Activated CD4-positive, alpha-beta T cell treated with anti-CD3 and anti-CD28 coated beads for 24 hours (primary cell): ENCODE results near the gene RARS1.

ENCODE experiments used
- DNase-seq, 2 donors: peaks; one replicate each; pipeline ENCODE4 v3.0.0-alpha.2; 2020; ENCODE audit warnings: low read depth in 2 of 2

Gene RARS1

DNA sequence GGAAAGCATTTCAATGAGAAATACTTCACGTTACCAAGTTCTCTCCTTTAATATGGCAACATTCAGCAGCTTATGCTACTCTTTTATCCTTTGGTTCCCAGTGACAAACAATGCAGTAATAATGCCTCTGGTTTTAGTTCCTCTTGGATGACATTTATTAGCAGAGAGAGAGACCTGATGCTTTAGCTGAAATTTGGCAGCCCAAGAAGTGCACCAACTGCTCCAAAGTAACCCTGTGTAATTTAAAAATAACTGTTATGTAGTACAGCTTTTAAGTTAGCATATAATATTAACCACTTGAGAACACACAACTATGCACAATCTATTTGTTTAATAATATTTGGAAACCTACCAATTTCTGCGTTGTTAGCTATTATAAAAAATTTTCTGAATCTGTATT is 71.1 kb downstream of the RARS1 start:
- no peak for DNase-seq

DNA sequence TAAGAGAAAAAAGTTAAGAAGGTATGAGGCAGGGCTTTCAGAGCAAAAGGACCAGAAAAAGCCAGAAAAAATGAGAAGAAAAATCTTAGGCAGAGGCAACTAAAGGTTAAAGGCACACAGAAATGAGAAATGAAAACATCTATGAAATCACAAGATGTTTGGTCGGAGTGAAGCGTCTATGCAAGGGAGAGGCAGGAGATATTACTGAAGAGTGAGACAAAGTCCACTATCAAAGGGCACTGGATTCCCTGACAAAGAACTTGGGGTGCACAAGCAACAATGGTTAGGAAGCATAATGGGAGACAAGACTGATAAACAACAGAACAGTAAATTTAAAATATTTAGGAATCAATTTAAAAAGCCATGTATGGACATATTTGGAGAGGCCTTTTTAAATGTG is 76.0 kb downstream of the RARS1 start:
- DNase-seq = no peak

DNA sequence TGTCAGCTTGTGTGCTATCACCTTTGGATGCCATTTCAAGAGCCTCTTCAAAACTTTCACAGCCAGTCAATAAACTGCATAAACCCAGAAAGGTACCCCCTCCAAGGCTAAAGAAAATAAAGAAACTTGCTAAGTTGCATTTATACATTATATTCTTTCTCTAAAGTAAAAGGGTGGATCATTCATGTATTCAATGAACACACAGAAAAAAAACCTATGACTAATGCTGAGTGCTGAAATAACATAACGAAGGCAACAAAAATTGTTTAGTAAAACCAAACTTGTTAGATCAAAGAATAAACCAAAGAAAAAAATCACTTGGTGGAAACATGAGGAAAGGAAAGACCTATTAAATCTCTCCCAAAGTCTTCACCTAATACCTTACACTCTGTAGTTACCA is 77.7 kb downstream of the RARS1 start:
- no peak for DNase-seq

DNA sequence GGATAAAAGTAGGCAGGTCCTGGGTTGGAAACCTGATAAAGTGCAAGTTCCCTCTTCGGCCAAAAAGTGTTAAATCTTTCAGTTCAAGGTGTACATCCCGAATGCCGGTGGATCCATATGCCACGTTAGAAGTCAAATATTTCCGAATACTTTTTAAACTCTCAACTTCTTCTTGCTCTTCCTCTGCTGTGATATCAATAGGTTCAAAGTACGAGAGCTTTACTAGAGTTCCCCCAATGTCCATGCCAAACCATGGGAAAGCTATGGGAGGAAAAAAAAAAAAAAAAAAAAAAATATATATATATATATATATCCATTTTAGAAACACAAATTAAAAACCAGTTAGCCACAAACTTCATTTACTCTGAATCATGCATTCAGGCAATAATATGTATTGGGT is 82.5 kb downstream of the RARS1 start:
- no peak for DNase-seq
